Mucosa of descending colon (tissue), 3 donors: ENCODE results near the gene CDK12. TPM values are rescaled to one million over a fixed set of nuclear protein-coding genes. Genes with fewer than 3 reads are reported as not detected.
"Not testable (repeated sequence)": the region's sequence is repeated elsewhere in the genome, so short reads cannot be mapped to it uniquely, and the experiment has no call there.

ENCODE experiments used
- ATAC-seq: fragments of 200-7000 bp; cut with Tn5 transposase; one replicate; pipeline ENCODE4 v1.9.1; 2020; ENCODE audit warnings: mild to moderate bottlenecking, moderate library complexity
- DNase-seq, 3 donors: peaks; one replicate each; pipeline ENCODE4 v3.0.0-alpha.2; 2020
- H3K36me3 ChIP-seq: fragments of 200-600 bp; one replicate; pipeline ENCODE4 v1.8.0; 2021; ENCODE audit warnings: low read depth, mild to moderate bottlenecking
- H3K4me1 ChIP-seq: fragments of 200-600 bp; one replicate; pipeline ENCODE4 v1.8.0; 2021; ENCODE audit warnings: low read depth, mild to moderate bottlenecking
- H3K4me3 ChIP-seq: fragments of 200-600 bp; one replicate; pipeline ENCODE4 v1.8.0; 2021; ENCODE audit warnings: mild to moderate bottlenecking
- H3K9me3 ChIP-seq: fragments of 200-600 bp; one replicate; pipeline ENCODE4 v1.8.0; 2021; ENCODE audit warnings: mild to moderate bottlenecking
- CTCF ChIP-seq: fragments of 200-600 bp; IDR thresholded peaks from one replicate; pipeline ENCODE4 v1.8.0; 2022; ENCODE audit warnings: antibody characterized with exemption, mild to moderate bottlenecking
- intact Hi-C, 2 donors: fragments of 100-400 bp; cut with DNase I in 1 of 2; cut with micrococcal nuclease in 1 of 2; formaldehyde crosslinking; loops; one replicate each; pipeline versions ENCODE4 v1.11.0 to v1.11.1; 2022; cut with DNase I, micrococcal nuclease
- total RNA-seq, 3 donors: library from RNA; stranded (reverse); fragmentation: NEBNext Ultra II Directional in 2 of 3; extraction: Animal tissue kit (Norgen Biotek cat#: 25700) in 2 of 3; gene quantifications; one replicate each; pipeline versions ENCODE4 v1.2.1 to v1.2.4, GENCODE V29; 2021 to 2023
- donor health status: DM: no; HTN: no; CAD: no; lungs with moderate emphysema.
- donor health status: DM: no; HTN: no; CAD: no.
- donor health status: DM: no; HTN: yes; CAD: no.

CDK12 gene
- total RNA-seq, 3 donors from 2014 or later, result 49.3 to 59.7 (median 58.4) TPM

- intact Hi-C loops, result no loop called here
- Histone ChIP-seq H3K4me1 (peaks cover 7% of the 10 kb centered on the region), H3K4me3 (no peak overlapping the region), H3K9me3 (no peaks in the 10 kb centered on the region), H3K36me3 (no peaks in the 10 kb centered on the region)
- DNase-seq (no peak), ATAC-seq (no peak)
- TF ChIP-seq CTCF, result no peak
Measured at GRCh38 chr17:39450051-39450450, 11.2 kb upstream of the CDK12 start.

- intact Hi-C loops, result no loop called here
- H3K4me1 ChIP-seq, result peaks cover 7% of the 10 kb centered on the region
- peak; percentile 99 for ATAC-seq
- no peak for TF ChIP-seq CTCF
- DNase-seq, result peak; percentile 95 to 96 (median 95)
- peak within 1 kb of the TSS; percentile 54 for H3K4me3 ChIP-seq
- no peaks in the 10 kb centered on the region for H3K9me3 ChIP-seq
- H3K36me3 ChIP-seq, result no peaks in the 10 kb centered on the region
Measured at GRCh38 chr17:39450847-39451581, 10.3 kb upstream of the CDK12 start, which contains the start of gene MED1. TSS of gene MED1 (minus strand) at chr17:39451263. CDS start at chr17:39451062, 201 bp downstream.

GRCh38 chr17:39455919-39456318 lies 5.4 kb upstream of the CDK12 start:
- no peaks in the 10 kb centered on the region for H3K36me3 ChIP-seq
- H3K4me3 ChIP-seq, result no peak overlapping the region
- ATAC-seq (no peak), DNase-seq (no peak)
- H3K4me1 ChIP-seq, result no peaks in the 10 kb centered on the region
- intact Hi-C loops, result no loop called here
- no peak for TF ChIP-seq CTCF
- H3K9me3 ChIP-seq, result no peaks in the 10 kb centered on the region

GRCh38 chr17:39461926-39462569 lies 762 bp downstream of the CDK12 start:
- ATAC-seq (peak; percentile 38), DNase-seq (no peak)
- peak overlapping the region; percentile 56 for H3K4me3 ChIP-seq
- peaks cover 4% of the 10 kb centered on the region for H3K36me3 ChIP-seq
- TF ChIP-seq CTCF, result no peak
- no peaks in the 10 kb centered on the region for H3K9me3 ChIP-seq
- intact Hi-C loops, result no loop called here
- H3K4me1 ChIP-seq, result peaks cover 10% of the 10 kb centered on the region

GRCh38 chr17:39462631-39463375 lies 1.5 kb downstream of the CDK12 start:
- Histone ChIP-seq H3K4me3 (peak overlapping the region; percentile 56), H3K36me3 (peaks cover 4% of the 10 kb centered on the region), H3K9me3 (no peaks in the 10 kb centered on the region), H3K4me1 (peaks cover 10% of the 10 kb centered on the region)
- ATAC-seq, result no peak
- intact Hi-C loops, result no loop called here
- DNase-seq, result peak in 2 of 3 donors; percentile 22 to 43
- no peak for TF ChIP-seq CTCF

GRCh38 chr17:39464639-39465181 lies 3.4 kb downstream of the CDK12 start:
- H3K4me3 ChIP-seq, H3K36me3 ChIP-seq, intact Hi-C loops, DNase-seq, H3K9me3 ChIP-seq, ATAC-seq: not testable (repeated sequence)
- H3K4me1 ChIP-seq, result peaks cover 10% of the 10 kb centered on the region

- H3K4me3 ChIP-seq, H3K36me3 ChIP-seq, DNase-seq, H3K9me3 ChIP-seq, intact Hi-C loops, ATAC-seq: not testable (repeated sequence)
- peaks cover 10% of the 10 kb centered on the region for H3K4me1 ChIP-seq
Measured at GRCh38 chr17:39468610-39469009, 7.3 kb downstream of the CDK12 start.
